Mesothelial cell of epicardium (in vitro differentiated cells): ENCODE results near the gene AIP. TPM values are rescaled to one million over a fixed set of nuclear protein-coding genes. Genes with fewer than 3 reads are reported as not detected.

Source experiments
- DNase-seq, 2 experiments: peaks; one replicate each; pipeline ENCODE4 v3.0.0; 2021; ENCODE audit warnings: low spot score in 2 of 2; ENCODE audit not compliant: unreplicated experiment in 2 of 2
- H3K27ac Mint-ChIP-seq: 2 replicates; pipeline ENCODE4 v1.8.0; 2021; ENCODE audit warnings: mixed read lengths
- H3K27me3 Mint-ChIP-seq: 2 replicates; pipeline ENCODE4 v1.8.0; 2021; ENCODE audit warnings: low read depth, mixed read lengths
- H3K36me3 Mint-ChIP-seq: 2 replicates; pipeline ENCODE4 v1.8.0; 2021; ENCODE audit warnings: mixed read lengths
- H3K4me1 Mint-ChIP-seq: 2 replicates; pipeline ENCODE4 v1.8.0; 2021; ENCODE audit warnings: mixed read lengths
- H3K4me3 Mint-ChIP-seq: 2 replicates; pipeline ENCODE4 v1.8.0; 2021; ENCODE audit warnings: mild to moderate bottlenecking, moderate library complexity, mixed read lengths
- H3K9me3 Mint-ChIP-seq: 2 replicates; pipeline ENCODE4 v1.8.0; 2021; ENCODE audit warnings: mixed read lengths
- CTCF ChIP-seq: fragments of 200-600 bp; sonication (generic); IDR thresholded peaks from one replicate; pipeline ENCODE4 v1.5.0; 2021; ENCODE audit warnings: antibody characterized with exemption; ENCODE audit not compliant: unreplicated experiment
- total RNA-seq: library from RNA; stranded (reverse); gene quantifications from 3 replicates; pipeline ENCODE4 v1.2.1, GENCODE V29; 2021

AIP gene
- total RNA-seq, 1 donor from 2014 or later, result 44.6 TPM

GRCh38 chr11:67466367-67466766, 16.5 kb upstream of the AIP start:
- TF ChIP-seq CTCF, result no peak
- Mint-ChIP-seq H3K27ac (peak overlapping the region; percentile 16), H3K27me3 (no peaks in the 10 kb centered on the region), H3K36me3 (no peaks in the 10 kb centered on the region), H3K9me3 (no peaks in the 10 kb centered on the region), H3K4me1 (peaks cover 23% of the 10 kb centered on the region), H3K4me3 (no peak overlapping the region)
- no peak for DNase-seq

GRCh38 chr11:67466962-67467771, 15.7 kb upstream of the AIP start:
- no peak for DNase-seq
- Mint-ChIP-seq H3K4me3 (peak overlapping the region; percentile 87), H3K27me3 (no peaks in the 10 kb centered on the region), H3K4me1 (peaks cover 23% of the 10 kb centered on the region), H3K27ac (peak overlapping the region; percentile 90), H3K9me3 (no peaks in the 10 kb centered on the region), H3K36me3 (no peaks in the 10 kb centered on the region)
- no peak for TF ChIP-seq CTCF

GRCh38 chr11:67468056-67468455, 14.8 kb upstream of the AIP start:
- H3K36me3 Mint-ChIP-seq, result no peaks in the 10 kb centered on the region
- no peaks in the 10 kb centered on the region for H3K9me3 Mint-ChIP-seq
- no peak for TF ChIP-seq CTCF
- DNase-seq, result no peak
- H3K4me3 Mint-ChIP-seq, result peak overlapping the region; percentile 87
- peak overlapping the region; percentile 90 for H3K27ac Mint-ChIP-seq
- no peaks in the 10 kb centered on the region for H3K27me3 Mint-ChIP-seq
- peaks cover 23% of the 10 kb centered on the region for H3K4me1 Mint-ChIP-seq

GRCh38 chr11:67468456-67468758, 14.4 kb upstream of the AIP start:
- no peak for DNase-seq
- H3K27me3 Mint-ChIP-seq, result no peaks in the 10 kb centered on the region
- no peaks in the 10 kb centered on the region for H3K36me3 Mint-ChIP-seq
- H3K9me3 Mint-ChIP-seq, result no peaks in the 10 kb centered on the region
- H3K4me1 Mint-ChIP-seq, result peaks cover 23% of the 10 kb centered on the region
- no peak for TF ChIP-seq CTCF
- peak overlapping the region; percentile 90 for H3K27ac Mint-ChIP-seq
- peak overlapping the region; percentile 87 for H3K4me3 Mint-ChIP-seq

GRCh38 chr11:67468759-67469507, 13.9 kb upstream of the AIP start, which contains the start of gene TMEM134:
Gene TMEM134 (minus strand): TSS chr11:67469251. CDS start chr11:67469192, 59 bp downstream.
- DNase-seq, result peak; percentile 89 to 92
- peak within 1 kb of the TSS; percentile 87 for H3K4me3 Mint-ChIP-seq
- peaks cover 23% of the 10 kb centered on the region for H3K4me1 Mint-ChIP-seq
- TF ChIP-seq CTCF, result no peak
- no peaks in the 10 kb centered on the region for H3K36me3 Mint-ChIP-seq
- H3K27me3 Mint-ChIP-seq, result no peaks in the 10 kb centered on the region
- H3K27ac Mint-ChIP-seq, result peak within 1 kb of the TSS; percentile 90
- H3K9me3 Mint-ChIP-seq, result no peaks in the 10 kb centered on the region
